Neural progenitor cell (in vitro differentiated cells): ENCODE measurements around the gene TTYH3.

Experiments used
- EZH2 ChIP-seq: fragments of 200-600 bp; sonication (generic); IDR thresholded peaks from 2 replicates; pipeline ENCODE4 v1.6.1; 2017; ENCODE audit warnings: antibody characterized with exemption, mild to moderate bottlenecking, moderate library complexity
- EZH2phosphoT487 ChIP-seq: fragments of 200-600 bp; sonication (generic); IDR thresholded peaks from 2 replicates; pipeline ENCODE4 v1.6.1; 2017; ENCODE audit warnings: antibody characterized with exemption
- TF ChIP-seq, protein P1 (sequence below): fragments of 200-600 bp; sonication (generic); IDR thresholded peaks from 2 replicates; pipeline ENCODE4 v1.5.1; 2017; ENCODE audit warnings: antibody characterized with exemption, mild to moderate bottlenecking

DNA sequence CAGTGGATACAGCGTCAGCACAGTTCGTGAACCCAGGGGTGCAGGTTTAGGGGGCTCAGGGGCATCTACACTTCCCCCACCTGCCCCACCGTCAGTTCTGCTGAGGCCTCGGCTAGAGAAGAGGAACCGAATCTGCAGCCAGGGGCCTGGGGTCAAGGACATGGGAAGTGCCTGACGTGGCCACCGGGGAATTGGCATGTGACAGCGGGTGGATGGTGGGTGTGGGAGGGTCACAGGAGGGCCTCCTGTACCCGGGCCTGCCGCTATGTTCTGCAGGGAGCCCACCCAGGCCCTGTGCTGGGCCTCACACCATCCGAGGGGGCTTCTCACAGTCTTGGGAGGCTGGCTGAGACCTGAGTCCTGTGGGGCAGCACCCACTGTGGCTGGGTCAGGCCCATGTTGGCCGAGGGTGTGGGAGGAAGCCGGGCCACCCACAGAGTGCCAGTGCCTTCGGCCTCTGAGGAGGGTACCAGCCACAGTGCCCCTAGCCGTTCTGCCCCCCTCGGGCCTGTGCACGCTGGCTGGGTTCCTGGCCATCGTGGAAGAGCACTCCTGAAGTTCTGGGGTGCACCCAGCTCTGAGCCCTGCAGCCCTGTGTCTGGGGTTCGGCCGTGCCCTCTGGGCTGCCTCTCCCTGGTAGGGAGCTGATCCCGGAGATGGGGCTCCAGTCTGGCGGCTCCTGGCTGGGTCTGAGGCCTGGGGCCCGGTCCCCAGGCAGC is 5.9 kb downstream of the TTYH3 start:
- TF ChIP-seq, protein P1, sequence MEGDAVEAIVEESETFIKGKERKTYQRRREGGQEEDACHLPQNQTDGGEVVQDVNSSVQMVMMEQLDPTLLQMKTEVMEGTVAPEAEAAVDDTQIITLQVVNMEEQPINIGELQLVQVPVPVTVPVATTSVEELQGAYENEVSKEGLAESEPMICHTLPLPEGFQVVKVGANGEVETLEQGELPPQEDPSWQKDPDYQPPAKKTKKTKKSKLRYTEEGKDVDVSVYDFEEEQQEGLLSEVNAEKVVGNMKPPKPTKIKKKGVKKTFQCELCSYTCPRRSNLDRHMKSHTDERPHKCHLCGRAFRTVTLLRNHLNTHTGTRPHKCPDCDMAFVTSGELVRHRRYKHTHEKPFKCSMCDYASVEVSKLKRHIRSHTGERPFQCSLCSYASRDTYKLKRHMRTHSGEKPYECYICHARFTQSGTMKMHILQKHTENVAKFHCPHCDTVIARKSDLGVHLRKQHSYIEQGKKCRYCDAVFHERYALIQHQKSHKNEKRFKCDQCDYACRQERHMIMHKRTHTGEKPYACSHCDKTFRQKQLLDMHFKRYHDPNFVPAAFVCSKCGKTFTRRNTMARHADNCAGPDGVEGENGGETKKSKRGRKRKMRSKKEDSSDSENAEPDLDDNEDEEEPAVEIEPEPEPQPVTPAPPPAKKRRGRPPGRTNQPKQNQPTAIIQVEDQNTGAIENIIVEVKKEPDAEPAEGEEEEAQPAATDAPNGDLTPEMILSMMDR: no peak
- TF ChIP-seq EZH2phosphoT487 (no peak), EZH2 (no peak)
